Panc1 (cell line): Measurements from ENCODE around the gene MYCBPAP.

Source experiments
- CTCF ChIP-seq: fragments of 450-650 bp; IDR thresholded peaks from 2 replicates; pipeline ENCODE4 v1.5.1; 2017; ENCODE audit warnings: mild to moderate bottlenecking
- POLR2AphosphoS5 ChIP-seq: IDR thresholded peaks from 2 replicates; pipeline ENCODE4 v1.6.1; 2012; ENCODE audit warnings: mild to moderate bottlenecking, low read depth, low read length, moderate library complexity
- SIN3A ChIP-seq: IDR thresholded peaks from 2 replicates; pipeline ENCODE4 v1.6.1; 2012; ENCODE audit warnings: low read depth, mild to moderate bottlenecking, low read length, moderate library complexity, borderline replicate concordance; ENCODE audit not compliant: insufficient read depth
- TCF7L2 ChIP-seq: IDR thresholded peaks from 2 replicates; pipeline ENCODE4 v1.6.1; 2011; ENCODE audit warnings: mild to moderate bottlenecking, low read depth, low read length, inconsistent platforms

GRCh38 chr17:50495217-50495823 is 12.9 kb upstream of the MYCBPAP start:
- TF ChIP-seq CTCF (no peak), POLR2AphosphoS5 (no peak), SIN3A (no peak), TCF7L2 (no peak)
